GM18858 (cell line): Measurements from ENCODE around the gene OR2T3.
"Not testable (repeated sequence)": the region's sequence is repeated elsewhere in the genome, so short reads cannot be mapped to it uniquely, and the experiment has no call there.

Experiments
- ATAC-seq: cut with Tn5 transposase; IDR thresholded peaks from one replicate; pipeline ENCODE4 v1.9.1; 2021; ENCODE audit not compliant: unreplicated experiment

Gene OR2T3

GRCh38 chr1:248459117-248459516 lies 14.0 kb upstream of the OR2T3 start:
- ATAC-seq = not testable (repeated sequence)

GRCh38 chr1:248471154-248471553 lies 2.0 kb upstream of the OR2T3 start:
- ATAC-seq = no peak

- not testable (repeated sequence) for ATAC-seq
These were observed 1.0 kb upstream of the OR2T3 start for GRCh38 chr1:248472111-248472510.

GRCh38 chr1:248475660-248476059 lies 2.5 kb downstream of the OR2T3 start:
- peak; percentile 79 for ATAC-seq

GRCh38 chr1:248481686-248482579 lies 8.8 kb downstream of the OR2T3 start:
- ATAC-seq = peak; percentile 91

- not testable (repeated sequence) for ATAC-seq
These were observed 15.1 kb downstream of the OR2T3 start, which contains the start of gene OR2T5 for GRCh38 chr1:248488289-248488688. Gene OR2T5 (plus strand): TSS chr1:248488589. CDS start chr1:248488589, 0 bp downstream.

GRCh38 chr1:248496661-248497060 lies 23.5 kb downstream of the OR2T3 start:
- not testable (repeated sequence) for ATAC-seq

GRCh38 chr1:248500305-248501035 lies 27.3 kb downstream of the OR2T3 start:
- not testable (repeated sequence) for ATAC-seq

- not testable (repeated sequence) for ATAC-seq
These were observed 34.6 kb downstream of the OR2T3 start, which contains the start of gene OR2G6 for GRCh38 chr1:248507773-248508172. Gene OR2G6 (plus strand): TSS chr1:248508073. CDS start chr1:248521647, 13,574 bp downstream.

GRCh38 chr1:248510217-248510616 lies 37.1 kb downstream of the OR2T3 start:
- not testable (repeated sequence) for ATAC-seq

GRCh38 chr1:248521856-248522255 lies 48.7 kb downstream of the OR2T3 start:
- ATAC-seq = no peak
